OCI-LY3 (cell line): ENCODE measurements around the gene TIAL1.

Experiments used
- CTCF ChIP-seq: fragments of 200-600, 300-600 bp; sonication (generic); IDR thresholded peaks from 2 replicates; pipeline ENCODE4 v1.5.1; 2014; ENCODE audit warnings: antibody characterized with exemption, low read length, low read depth
- EZH2phosphoT487 ChIP-seq: fragments of 200-600 bp; shearing (Covaris generic); IDR thresholded peaks from 2 replicates; pipeline ENCODE4 v1.6.1; 2018; ENCODE audit warnings: antibody characterized with exemption, mixed run types, low read depth

- TF ChIP-seq CTCF: no peak
- no peak for TF ChIP-seq EZH2phosphoT487
Observed at GRCh38 chr10:119555178-119555784, 41.5 kb downstream of the TIAL1 start.
